Heart left ventricle (tissue), 16 donors: ENCODE measurements around the gene MACC1. TPM values are rescaled to one million over a fixed set of nuclear protein-coding genes. Genes with fewer than 3 reads are reported as not detected.

Source experiments
- ATAC-seq, 4 donors: fragments of 200-7000 bp; cut with Tn5 transposase; one replicate each; pipeline ENCODE4 v1.9.1; 2020 to 2022; ENCODE audit warnings: moderate library complexity in 4 of 4, mild to moderate bottlenecking in 3 of 4, moderate number of reproducible peaks in 1 of 4
- DNase-seq, 5 donors: peaks; one replicate each; pipeline ENCODE4 v3.0.0-alpha.2; 2020
- H3K27ac ChIP-seq, 12 donors: fragments of 200-600 bp; sonication (generic) in 4 of 12; one replicate each; pipeline versions ENCODE4 v1.5.0 to v1.8.0; 2016 to 2022; ENCODE audit warnings: mild to moderate bottlenecking in 2 of 12
- H3K27me3 ChIP-seq, 9 donors: fragments of 200-600 bp; sonication (generic) in 2 of 9; one replicate each; pipeline versions ENCODE4 v1.5.1 to v1.8.0; 2016 to 2022; ENCODE audit warnings: mild to moderate bottlenecking in 3 of 9
- H3K36me3 ChIP-seq, 9 donors: fragments of 200-600 bp; sonication (generic) in 2 of 9; one replicate each; pipeline versions ENCODE4 v1.5.0 to v1.8.0; 2018 to 2022; ENCODE audit warnings: mild to moderate bottlenecking in 2 of 9
- H3K4me1 ChIP-seq, 12 donors: fragments of 200-600 bp; sonication (generic) in 4 of 12; one replicate each; pipeline versions ENCODE4 v1.5.0 to v1.8.0; 2016 to 2022; ENCODE audit warnings: mild to moderate bottlenecking in 3 of 12
- H3K4me3 ChIP-seq, 12 donors: fragments of 200-600 bp; sonication (generic) in 4 of 12; one replicate each; pipeline versions ENCODE4 v1.5.0 to v1.8.0; 2017 to 2022; ENCODE audit warnings: mild to moderate bottlenecking in 9 of 12, moderate library complexity in 4 of 12
- H3K9me3 ChIP-seq, 12 donors: fragments of 200-600 bp; sonication (generic) in 4 of 12; one replicate each; pipeline versions ENCODE4 v1.5.0 to v1.8.0; 2016 to 2022; ENCODE audit warnings: mild to moderate bottlenecking in 1 of 12
- CTCF ChIP-seq, 12 donors: fragments of 200-600 bp; sonication (generic) in 4 of 12; IDR thresholded peaks; one replicate each; pipeline versions ENCODE4 v1.5.0 to v1.8.0; 2018 to 2022; ENCODE audit warnings: antibody characterized with exemption in 12 of 12, mild to moderate bottlenecking in 5 of 12
- POLR2A ChIP-seq, 2 donors: fragments of 450-650 bp; IDR thresholded peaks; one replicate each; pipeline ENCODE4 v1.6.1; 2017; ENCODE audit warnings: antibody characterized with exemption in 2 of 2, mild to moderate bottlenecking in 2 of 2, moderate library complexity in 2 of 2
- WGBS, 4 donors: extraction: QIAGEN DNeasy Blood & Tissue Kit in 2 of 4; methylation state at CpG; one replicate each; pipeline versions ENCODE4 v1.1.5 to v1.1.7; 2013 to 2018; 5-methylcytosine and 5-hydroxymethylcytosine counted together
- intact Hi-C, 10 donors: fragments of 100-400 bp; cut with DNase I; formaldehyde crosslinking; loops; one replicate each; pipeline versions ENCODE4 v1.11.1 to v1.14.2; 2022
- polyA plus RNA-seq, 2 donors: library from polyadenylated mRNA; stranded (reverse); fragments of 200-250 nt; gene quantifications; one replicate each; pipeline ENCODE4 v1.2.3, GENCODE V29; 2013
- total RNA-seq, 9 donors: library from RNA; depleted of rRNA in 2 of 9; stranded (reverse); fragments of >200 nt in 2 of 9; fragmentation: NEBNext Ultra II Directional in 3 of 9; extraction: Animal tissue kit (Norgen Biotek cat#: 25700) in 3 of 9; gene quantifications; one replicate each; pipeline versions ENCODE4 v1.1.0 to v1.2.4, GENCODE V29; 2016 to 2023
- donor health status: ischemic (EF 13 %, LVEDD 7.1; RV severe dilation, severe dysfunction).
- donor health status: healthy with polysubstance abuse.
- donor health status: DM: no; HTN: yes; CAD: no.
- donor health status: DM: no; HTN: no; CAD: no.
- donor health status: ischemic (EF 25% LVEDD 6.9; RV normal size, moderate dysfunction).
- donor health status: ischemic (EF 25% LVEDD 5.7; RV mildly dilated, moderate dysfunction).
- donor health status: healthy.
- donor health status: DM: yes; HTN: yes; CAD: no.
- donor health status: ischemic (EF 35%, LVEDD 5.7; RV mildly dilated, moderate dysfunction).
- donor health status: nonischemic (EF 11% LVEDD 7.7; RV severe dilation, severe dysfunction).
- donor health status: DM: yes; HTN: yes; CAD: no.
- donor health status: PGD.
- donor health status: ischemic (EF 29% LVEDD 5.4; RV normal size, mild dysfunction).
- donor health status: nonischemic (EF 23%, LVEDD 6.1; RV moderate dilation, normal function).

MACC1 gene
- total and polyA plus RNA-seq, 11 donors, result under 0.01 to 1.3 (median 0.12) TPM; not detected in 4

- H3K9me3 ChIP-seq, result no peaks in the 10 kb centered on the region
- TF ChIP-seq CTCF (IDR thresholded peaks at IDR 0.05) (no peak), POLR2A (IDR thresholded peaks at IDR 0.05) (no peak)
- no peak for ATAC-seq
- no peak overlapping the region for H3K4me3 ChIP-seq
- no peak overlapping the region for H3K27ac ChIP-seq
- no peaks in the 10 kb centered on the region for H3K27me3 ChIP-seq
- WGBS, 4 donors, result 57 to 63% (median 61%) methylated on average over 4 of the region's 4 CpGs
- intact Hi-C loops, result no loop called here
- no peaks in the 10 kb centered on the region for H3K36me3 ChIP-seq
- DNase-seq, result no peak
- H3K4me1 ChIP-seq, result no peaks in the 10 kb centered on the region
Measured at GRCh38 chr7:20140291-20141001, 76.7 kb downstream of the MACC1 start.

DNA sequence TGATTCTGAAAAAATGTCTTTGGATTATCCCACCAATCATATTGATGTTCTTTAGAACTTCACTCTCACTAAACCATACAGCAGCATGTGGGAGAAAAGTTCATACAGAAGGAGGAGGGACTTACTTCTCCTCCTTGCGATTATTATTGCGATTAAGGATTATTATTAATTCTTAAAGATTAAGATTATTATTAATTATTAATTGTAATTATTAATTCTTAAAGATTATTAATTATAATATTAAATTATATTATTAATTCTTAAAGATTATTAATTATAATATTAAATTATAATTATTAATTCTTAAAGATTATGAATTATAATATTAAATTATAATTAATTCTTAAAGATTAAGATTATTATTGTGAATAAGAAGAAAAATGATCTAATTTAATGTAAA lies 80.5 kb downstream of the MACC1 start:
- no peak for ATAC-seq
- TF ChIP-seq POLR2A (IDR thresholded peaks at IDR 0.05) (no peak), CTCF (IDR thresholded peaks at IDR 0.05) (no peak)
- 95 to 99% (median 97%) methylated on average over 2 of the region's 2 CpGs for WGBS, 4 donors
- Histone ChIP-seq H3K27ac (no peak overlapping the region), H3K36me3 (no peaks in the 10 kb centered on the region), H3K9me3 (no peaks in the 10 kb centered on the region), H3K4me1 (no peaks in the 10 kb centered on the region), H3K4me3 (no peak overlapping the region), H3K27me3 (no peaks in the 10 kb centered on the region)
- intact Hi-C loops, result no loop called here
- DNase-seq, result no peak

- no peak for DNase-seq
- no peaks in the 10 kb centered on the region for H3K9me3 ChIP-seq
- H3K4me1 ChIP-seq, result no peaks in the 10 kb centered on the region
- no peak overlapping the region for H3K27ac ChIP-seq
- TF ChIP-seq POLR2A (IDR thresholded peaks at IDR 0.05) (no peak), CTCF (IDR thresholded peaks at IDR 0.05) (no peak)
- H3K4me3 ChIP-seq, result no peak overlapping the region
- ATAC-seq, result no peak
- H3K36me3 ChIP-seq, result no peaks in the 10 kb centered on the region
- H3K27me3 ChIP-seq, result no peaks in the 10 kb centered on the region
- intact Hi-C loops, result no loop called here
Measured at GRCh38 chr7:20133803-20134202, 83.4 kb downstream of the MACC1 start.

- TF ChIP-seq CTCF (IDR thresholded peaks at IDR 0.05) (no peak), POLR2A (IDR thresholded peaks at IDR 0.05) (no peak)
- DNase-seq, result no peak
- Histone ChIP-seq H3K27me3 (no peaks in the 10 kb centered on the region), H3K27ac (no peak overlapping the region), H3K9me3 (no peaks in the 10 kb centered on the region), H3K4me1 (no peaks in the 10 kb centered on the region), H3K4me3 (no peak overlapping the region), H3K36me3 (no peaks in the 10 kb centered on the region)
- ATAC-seq, result no peak
- WGBS, 4 donors, result 81 to 84% (median 83%) methylated on average over 2 of the region's 2 CpGs
- intact Hi-C loops, result no loop called here
Measured at GRCh38 chr7:20132585-20132984, 84.6 kb downstream of the MACC1 start.
